ENCODE results near the gene ITPA.

The ITPA gene

DNA sequence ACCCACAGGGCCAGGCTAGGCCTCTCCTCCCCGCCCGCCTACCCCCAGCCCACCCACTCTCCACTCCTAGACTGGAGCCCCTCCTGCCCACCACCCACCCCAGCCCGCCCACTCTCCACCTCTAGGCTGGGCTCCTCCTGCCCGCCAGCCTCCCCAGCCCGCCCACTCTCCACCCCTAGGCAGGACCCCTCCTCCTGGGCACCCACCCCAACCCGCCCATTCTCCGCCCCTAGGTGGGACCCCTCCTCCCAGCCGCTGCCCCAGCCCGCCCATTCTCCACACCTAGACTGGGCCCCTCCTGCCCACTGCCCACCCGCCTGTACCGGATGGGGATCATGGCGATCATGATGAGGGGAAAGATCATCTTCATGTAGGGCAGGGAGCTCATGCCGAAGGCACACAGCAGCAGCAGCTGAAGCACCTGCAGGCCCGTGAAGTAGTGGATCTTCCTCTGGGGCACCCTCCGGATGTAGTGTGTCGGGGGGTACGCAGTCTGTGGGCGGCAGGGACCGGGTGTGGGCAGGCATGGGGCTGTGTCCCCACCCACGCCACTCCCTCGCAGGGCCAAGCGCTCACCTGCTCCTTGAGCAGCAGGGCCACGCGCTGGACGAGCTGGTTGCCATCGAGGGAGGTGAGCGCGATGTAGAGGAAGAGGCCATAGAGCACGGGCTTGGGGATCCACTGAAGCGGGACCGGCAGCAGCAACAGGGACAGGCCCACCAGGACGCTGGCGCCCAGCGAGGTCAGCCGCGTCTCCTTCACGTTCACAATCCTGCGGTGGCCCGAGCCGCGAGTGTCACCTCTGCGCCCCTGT is 18.8 kb downstream of the ITPA start:
- no peak for DNase-seq (ENCODE audit: low read depth)

DNA sequence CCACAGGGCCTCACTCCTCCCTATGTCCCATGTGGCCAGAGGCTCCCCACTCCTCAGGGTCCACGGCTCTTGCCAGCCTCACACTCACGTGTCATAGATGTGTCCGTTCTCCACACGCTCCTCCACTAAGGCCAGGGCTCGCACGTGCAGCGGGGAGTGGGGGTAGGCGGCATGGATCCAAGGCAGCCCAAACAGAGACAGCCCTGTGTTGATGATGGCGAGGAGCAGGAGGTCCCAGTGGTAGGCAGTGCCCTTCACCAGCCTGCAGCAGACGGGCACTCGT is 19.4 kb downstream of the ITPA start:
- no peak for DNase-seq (ENCODE audit: low read depth)

DNA sequence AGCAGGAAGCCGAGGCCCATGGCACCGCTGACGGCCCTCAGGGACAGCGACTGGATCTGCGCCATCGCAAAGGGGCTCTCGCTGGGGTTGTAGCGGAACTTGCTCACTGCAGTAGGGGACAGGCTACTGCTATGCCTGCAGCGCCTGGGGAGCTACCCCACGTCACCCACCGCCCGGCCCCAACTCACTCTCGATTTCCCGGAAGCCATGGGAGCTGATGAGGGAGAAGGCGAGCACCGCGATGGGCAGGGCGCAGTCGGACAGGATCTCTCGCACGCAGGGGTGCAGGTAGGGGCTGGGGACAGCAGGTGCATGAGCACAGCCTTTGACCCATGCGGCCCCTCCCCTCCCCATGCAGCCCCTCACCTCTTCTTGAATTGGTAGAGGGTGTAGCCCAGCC is 19.9 kb downstream of the ITPA start:
- DNase-seq (ENCODE audit: low read depth): no peak

DNA sequence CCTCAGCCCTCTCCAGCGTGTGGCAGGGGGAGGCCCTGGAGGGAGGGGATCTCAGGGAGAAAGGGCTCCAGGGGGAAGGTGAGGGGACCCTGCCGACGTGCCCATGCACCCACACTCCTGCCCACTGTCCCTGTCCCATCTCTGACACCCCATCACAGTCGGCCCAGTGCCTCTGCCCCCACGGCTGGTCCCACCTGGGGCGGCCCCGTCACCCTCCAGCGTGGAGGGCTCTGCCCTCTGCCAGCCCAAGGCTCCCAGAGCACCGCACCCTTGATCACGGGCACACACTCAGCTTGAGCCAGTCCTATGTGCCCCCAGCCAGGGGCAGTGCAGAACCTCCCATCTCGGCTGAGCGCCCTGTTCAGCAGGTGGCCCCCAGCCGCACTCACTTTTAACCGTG is 20.5 kb downstream of the ITPA start:
- no peak for DNase-seq (ENCODE audit: low read depth)

DNA sequence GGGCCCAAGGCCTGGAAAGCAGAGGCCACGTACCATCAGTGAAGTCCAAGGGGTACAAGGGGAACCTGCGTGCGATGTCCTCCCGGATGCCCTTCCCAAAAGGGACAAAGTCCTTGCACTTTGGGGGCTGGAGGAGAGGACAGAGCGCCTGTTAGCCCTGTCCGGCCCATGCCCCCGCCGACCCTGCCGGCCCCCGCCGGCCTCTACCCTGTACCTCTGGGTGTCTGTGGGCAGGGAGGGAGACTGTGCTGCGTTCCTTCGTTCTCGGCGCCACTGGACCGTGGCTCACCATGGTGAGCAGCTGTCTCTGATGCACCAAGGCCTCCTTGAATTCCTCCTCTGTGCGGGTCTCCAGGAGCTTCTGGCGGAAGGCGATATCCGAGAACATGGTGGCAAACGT is 21.8 kb downstream of the ITPA start:
- no peak for DNase-seq (ENCODE audit: low read depth)

DNA sequence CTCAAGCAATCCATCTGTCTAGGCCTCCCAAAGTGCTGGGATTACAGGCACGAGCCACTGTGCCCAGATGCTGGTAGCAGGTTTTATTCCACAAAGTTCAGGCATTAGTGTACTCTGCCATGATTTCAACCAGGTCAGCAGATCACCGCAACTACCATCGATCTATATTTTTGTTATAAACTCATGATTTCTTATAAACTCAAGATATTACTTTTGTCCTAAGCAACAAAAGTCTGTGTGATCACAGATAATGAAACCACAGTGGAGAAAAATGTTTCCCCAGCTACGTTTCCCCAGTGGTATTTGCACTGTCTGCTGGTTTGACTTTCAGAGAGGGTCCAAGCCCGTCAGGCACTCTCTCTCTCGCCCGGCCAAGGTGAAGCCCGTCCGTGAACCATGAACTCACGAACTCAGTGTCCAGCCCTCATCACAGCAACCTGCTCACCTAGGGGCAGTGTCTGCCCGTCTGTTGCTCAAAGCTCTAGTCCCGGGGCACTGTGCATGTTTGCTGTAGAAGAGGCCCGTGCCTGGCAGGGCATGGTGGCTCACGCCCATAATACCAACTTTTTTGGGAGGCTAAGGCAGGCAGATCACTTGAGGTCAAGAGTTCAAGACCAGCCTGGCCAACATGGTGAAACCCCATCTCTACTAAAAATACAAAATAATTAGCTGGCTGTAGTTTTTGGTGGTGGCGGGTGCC is 22.7 kb downstream of the ITPA start:
- no peak for DNase-seq (ENCODE audit: low read depth)

DNA sequence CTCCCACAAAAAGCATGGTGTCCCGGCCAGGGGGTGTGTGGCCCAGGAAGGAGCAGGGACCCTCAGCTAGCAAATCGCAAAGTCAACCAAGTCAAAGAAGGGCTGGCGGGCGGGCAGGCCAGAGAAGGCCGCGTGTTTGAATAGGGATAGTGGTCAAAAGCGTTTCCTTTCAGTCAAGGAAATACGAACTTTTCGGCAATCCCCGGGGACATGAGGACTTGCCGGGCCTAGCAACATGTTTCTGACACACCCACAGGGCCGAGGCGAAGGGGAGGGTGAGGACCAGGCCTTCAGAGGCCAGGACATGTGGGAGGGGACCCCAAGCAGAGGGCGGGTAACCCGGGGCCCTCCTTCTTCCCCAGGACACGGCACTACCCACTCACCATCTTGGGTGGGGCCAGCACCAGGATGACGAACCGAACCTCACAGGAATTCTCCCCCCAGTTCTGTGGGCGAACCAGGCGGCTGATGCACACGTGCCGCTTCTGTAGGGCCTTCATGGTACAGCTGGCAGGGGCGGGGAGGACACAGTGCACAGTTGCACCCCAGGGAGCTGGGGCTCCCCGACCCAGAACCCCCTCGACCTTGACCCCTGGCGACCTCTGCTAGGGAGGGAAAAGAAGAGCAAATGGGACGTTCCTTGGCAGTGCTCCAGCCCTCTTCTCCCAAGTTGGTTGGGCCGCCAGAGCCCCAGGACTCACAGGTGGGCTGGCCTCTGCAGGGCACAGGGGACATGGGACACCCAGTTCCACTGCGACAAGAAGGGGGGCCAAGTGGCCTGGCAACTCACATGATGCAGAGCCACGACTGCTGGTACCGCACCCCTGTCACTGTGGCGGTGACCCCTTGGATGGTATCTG is 24.1 kb downstream of the ITPA start:
- DNase-seq (ENCODE audit: low read depth): no peak

DNA sequence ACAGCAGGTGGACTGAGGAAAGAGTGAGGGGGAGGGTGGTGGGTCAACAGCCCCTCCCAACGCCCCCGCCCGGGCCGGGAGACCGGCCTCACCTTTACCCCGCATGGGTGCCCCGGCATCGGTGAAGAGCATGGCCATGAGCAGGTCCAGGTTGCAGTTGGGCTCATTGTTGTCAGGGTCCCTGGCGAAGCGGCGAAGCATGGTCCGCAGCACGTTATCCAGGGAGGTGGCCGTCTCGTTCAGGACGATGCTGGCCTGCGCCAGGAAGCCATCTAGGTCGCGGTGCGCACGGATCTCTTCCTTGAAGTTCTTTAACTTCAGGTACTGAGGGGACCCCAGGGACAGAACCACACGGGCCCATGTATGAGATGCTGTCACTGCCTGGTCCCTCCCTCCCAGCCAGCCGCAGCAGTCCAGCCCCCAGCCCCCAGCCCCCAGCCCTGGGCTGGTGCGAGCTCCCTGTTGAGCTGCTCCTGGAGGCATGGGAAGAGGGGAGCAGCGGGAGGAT is 24.7 kb downstream of the ITPA start:
- DNase-seq (ENCODE audit: low read depth): no peak

DNA sequence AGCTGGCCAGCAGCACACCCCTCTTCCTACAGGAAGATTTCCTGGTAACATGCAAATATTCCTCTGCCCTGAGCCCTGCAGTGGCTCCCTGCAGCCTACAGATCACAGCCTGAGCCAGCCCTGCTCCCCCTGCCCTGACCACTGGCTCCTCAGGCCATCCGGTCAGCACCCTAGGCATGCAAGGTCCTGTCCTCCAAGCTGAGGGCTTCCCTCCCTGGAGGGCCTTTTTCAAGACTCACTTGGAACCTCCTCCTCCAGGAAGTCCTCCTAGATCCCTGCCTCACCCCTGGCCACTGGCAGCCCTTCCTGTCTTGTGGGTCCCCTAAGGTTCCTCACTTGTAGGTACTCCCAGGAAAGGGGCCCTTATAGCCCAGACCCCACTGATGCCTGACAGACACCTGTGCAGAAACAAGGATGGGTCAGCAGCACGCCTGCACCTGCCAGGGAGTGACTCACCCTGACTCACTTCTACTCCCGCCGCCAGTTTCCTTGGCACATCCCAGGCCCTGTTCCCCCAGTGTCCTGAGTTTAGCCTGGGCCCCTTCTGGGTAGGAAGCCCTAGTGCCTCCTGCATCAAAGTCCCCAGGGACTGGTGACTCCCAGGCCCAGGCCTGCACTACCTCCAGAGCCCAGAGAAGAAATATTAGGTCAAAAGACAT is 26.5 kb downstream of the ITPA start:
- DNase-seq (ENCODE audit: low read depth): no peak

DNA sequence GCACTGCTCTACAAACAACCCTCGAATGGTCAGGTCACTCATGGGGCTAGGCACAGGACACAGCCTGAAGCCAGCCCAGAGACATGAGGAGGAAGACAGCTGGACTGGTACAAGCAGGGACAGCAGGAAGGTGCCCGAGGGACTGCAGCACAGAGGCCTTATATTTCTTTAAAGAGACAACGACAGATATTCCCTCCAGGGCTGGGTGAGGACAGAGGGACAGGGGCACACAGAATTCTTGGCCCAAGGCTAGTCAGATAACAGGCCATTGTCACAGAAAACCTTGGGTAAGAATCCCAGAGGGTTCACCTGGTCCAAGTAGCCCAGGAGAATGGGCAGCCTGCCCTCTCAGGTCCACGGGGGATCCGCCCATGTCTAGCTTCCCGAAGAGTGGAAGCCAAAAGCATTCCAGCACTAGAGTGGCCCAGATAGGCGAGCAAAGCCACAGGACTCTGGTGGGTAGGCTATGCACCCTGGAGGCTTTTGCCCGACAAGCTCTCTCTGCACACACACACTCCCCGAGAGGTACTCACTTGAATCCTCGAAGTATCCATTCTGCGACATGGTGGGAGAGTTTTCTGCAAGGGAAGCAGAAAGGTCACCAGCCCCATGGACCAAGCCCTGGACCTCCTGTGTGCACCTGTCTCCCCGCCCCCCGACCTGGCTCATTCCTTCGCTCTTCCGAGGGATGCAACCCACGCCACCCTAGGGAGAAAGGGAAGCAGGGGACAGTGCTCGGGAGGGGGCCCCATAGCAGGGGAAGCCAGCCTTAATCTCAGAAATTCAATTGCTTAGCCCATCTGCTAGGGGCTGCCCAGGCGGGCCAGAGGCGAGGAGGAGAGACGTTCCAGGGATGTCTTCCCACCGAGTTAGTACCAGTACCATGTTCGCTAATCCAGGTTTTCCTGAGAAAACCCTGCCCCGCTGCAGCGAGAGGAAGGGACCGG is 28.0 kb downstream of the ITPA start:
- DNase-seq (ENCODE audit: low read depth): no peak

DNA sequence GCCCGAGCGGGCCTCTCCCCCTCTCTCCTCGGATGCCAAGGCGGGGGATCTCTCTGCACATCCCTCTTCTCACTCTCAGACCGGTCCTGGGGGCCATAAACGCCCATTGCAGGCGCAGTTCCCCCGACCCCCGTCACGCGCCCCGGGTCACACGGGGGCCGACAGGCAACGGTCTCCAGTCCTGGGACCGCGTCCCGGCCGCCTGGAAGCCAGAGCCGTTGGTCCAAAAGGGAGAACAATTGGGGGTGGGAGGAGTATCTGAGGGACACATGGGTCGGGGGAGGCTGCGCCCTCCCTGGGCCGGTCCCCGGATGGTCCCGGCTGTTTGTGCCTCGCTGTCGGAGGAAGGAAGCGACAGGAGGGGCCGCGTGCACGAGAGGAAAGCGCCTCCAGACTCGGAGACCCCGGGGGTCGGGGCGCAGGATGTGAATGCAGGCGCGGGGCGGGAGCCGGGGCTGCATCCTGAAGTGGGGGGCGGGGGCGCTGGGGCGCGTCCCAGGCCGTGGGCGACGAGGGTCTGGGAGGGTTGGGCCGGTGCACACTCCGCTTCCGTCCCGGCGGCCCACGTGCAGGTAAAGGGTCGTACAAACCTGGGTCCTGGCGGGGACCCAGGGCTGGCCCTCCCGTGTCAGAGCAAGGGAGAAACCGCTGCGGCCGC is 28.8 kb downstream of the ITPA start:
- DNase-seq (ENCODE audit: low read depth): no peak

DNA sequence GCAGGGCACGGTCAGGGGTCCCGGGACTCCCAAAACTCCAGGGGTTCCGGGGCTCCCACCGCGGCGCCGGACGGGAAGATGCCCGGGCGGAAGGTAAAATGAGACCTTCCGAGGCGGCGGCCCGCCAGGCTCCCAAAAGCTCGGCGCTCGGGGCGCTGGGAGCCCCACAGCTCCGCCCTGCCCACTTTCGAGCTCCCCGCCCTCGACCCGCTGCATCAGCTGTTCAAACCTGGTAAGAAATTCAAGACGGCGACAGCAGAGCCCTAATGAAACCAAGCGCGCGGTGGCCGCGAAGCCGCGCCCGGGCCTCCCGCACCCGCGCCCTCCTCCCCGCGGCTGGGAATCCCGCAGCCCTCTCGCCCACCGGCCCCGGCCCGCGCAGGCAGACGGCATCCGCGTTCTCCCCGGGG is 29.3 kb downstream of the ITPA start:
- no peak for DNase-seq (ENCODE audit: low read depth)

DNA sequence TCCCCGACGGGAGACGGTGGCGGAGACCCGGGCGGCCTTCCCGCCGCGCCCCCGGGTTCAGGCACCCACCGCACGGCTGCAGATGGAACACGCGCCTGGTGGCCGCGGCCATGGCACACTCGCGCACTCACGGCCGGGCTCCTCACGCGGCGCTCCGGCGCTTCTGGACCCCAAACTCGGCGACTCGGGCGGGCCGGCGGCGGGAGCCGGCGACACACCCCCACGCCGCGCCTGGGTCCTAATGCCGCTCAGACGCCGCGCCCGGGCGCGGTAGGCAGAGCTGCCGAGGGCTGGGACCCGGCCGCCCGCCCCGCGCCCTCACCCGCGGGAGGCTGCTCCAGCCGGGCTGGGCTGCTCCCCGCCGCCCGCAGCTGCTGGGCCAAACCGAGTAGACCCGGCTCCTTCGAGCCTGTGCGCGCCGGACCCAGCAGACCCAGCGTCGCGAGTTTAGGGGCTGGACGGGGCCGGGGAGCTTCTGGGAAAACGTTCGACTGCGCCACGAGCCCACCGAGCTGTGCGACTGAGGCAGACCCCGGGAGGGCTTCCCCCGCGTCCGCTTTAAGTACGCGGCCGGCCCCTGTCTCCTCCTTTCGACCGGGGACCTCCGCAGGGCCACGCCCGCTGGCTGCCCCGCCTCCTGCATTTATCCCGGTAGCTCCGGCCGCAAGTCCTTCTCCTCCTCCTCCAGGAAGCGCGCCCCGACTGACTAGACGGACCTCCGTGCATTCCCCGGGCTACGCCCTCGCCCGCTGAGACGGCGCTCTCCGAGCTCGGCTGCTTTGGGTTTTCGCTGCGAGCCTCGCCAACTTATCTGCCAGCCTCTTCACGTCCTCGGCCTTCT is 29.9 kb downstream of the ITPA start, which contains the start of gene SLC4A11:
Gene SLC4A11 (minus strand): TSS at position 165 of the 841 bp plus-strand sequence. CDS start 53 bp downstream, at position 112.
- no peak for DNase-seq (ENCODE audit: low read depth)

DNA sequence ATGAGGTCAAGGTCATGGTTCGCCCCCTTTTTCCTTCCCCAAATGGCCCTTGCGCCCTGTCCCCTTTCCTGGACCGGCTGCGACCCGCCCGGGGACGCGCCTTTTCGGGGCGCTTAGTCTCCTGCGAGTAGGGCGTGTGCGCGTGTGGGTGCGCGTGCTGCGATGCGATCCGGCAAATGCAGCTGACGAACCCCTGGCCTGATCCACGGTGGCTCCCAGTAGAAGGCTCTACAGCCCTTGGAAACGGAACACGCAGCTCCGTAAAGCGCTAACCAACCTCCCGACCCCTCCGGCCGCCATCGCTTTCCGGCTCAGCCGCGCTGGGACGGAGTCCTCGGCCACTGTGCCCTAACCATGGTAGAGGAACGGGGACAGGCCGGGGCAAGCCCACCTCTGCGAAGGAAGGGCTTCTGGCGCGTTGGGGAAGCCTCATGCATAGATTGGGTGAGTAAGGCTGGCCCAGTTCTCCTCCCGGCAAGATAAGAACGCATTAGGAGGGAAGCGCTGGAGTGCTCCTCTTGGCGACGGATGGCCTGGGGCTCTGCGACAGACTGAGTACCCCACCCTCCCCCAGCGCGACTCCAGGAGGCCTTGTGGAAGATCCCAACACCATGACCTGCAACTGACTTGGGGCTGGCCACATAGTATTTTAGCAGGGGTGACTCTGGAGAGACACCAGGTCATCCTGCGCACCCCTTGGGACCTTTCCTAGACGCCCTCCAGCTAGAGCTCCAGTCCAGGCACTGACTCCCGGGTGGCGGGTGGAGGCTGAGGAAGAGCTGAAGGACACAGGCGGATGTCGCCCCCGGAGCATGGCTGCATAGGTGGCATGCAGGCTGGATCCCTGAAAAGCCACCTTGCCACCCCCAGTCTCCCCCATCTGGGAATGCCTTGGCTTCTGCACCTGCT is 30.8 kb downstream of the ITPA start:
- DNase-seq (ENCODE audit: low read depth): no peak

DNA sequence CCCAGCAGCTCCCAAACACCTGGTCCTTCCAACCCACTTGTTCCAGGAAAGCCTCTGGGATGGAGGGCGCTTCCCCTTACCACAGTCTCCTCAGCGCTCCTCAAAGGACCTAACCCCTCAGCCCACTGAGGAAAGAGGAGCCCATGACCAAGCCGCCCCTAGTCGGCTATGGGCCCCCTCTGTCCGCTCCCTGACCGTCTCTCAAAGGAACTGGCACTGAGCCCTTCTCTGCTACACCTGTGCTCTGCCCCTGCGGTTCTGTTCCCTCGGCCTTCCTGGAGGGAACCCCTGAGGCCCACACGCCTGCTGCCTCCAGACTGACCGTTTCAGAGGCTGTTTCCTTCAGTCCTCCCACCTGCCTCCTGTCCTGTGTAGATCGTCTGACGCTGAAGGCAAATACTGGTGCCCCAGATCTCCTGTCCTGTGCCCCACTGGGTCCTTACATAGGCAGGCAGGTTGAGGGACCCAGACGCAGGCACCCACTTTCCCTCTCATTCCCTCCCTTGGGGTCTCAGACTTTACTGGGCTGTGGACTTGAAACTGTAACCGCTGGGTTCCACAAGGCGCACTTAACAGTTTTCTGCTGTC is 31.6 kb downstream of the ITPA start:
- DNase-seq (ENCODE audit: low read depth): no peak

DNA sequence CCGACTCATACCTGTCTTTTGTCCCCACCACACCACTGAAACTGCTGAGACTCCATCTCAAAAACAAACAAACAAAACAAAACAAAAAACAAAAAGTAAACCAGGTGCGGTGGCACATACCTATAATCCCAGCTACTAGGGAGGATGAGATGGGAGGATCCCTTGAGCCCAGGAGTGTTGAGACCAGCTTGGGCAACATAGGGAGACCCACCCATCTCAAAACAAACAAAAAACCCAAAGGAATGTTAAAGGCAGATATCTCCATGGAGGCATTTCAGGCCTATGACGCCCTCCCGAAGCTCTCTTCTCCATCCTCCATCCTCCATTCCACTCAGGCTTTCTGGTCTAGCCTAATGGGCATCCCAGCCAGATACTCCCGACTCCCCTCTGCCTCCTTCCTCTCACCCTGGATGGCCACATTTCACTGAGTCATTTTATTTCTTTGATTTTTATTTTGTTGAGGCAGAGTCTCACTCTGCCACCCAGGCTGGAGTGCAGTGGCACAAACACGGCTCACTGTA is 32.9 kb downstream of the ITPA start:
- DNase-seq (ENCODE audit: low read depth): no peak

DNA sequence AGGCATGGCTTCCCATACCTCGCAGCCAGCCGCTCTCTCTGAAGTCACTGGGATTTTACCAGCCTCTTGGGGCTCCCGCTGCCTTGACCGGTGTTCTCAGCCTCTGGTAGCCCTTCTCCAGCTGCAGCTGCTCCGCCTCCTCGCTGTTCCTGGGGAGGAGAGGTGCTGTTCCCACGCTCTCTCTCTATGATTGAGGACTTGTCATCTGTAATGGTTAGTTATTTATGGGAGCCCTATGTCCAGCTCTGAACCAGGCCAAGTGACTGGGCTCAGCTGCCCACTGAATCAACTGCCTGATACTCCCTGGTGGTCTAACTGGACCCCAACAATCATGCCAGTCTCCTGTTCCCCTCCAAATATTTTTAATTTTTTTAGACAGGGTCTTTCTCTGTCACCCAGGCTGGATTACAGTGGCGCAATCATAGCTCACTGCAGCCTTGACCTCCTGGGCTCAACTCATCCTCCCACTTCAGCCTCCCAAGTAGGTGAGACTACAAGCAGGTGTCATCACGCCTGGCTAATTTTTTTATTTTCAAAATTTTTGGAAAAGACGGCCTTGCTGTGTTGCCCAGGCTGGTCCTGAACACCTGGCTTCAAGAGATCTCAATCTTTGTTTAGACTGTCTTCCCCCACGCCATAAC is 34.5 kb downstream of the ITPA start:
- DNase-seq (ENCODE audit: low read depth): no peak

Data from stromal cell of bone marrow (primary cell).